Mesenchymal stem cell (in vitro differentiated cells and primary cell): Measurements from ENCODE around the gene SLIT3.

Source experiments
- DNase-seq: peaks from one replicate; pipeline ENCODE4 v3.0.0-alpha.2; 2013
- H2AFZ ChIP-seq: one replicate; pipeline ENCODE4 v1.6.1; 2013; ENCODE audit warnings: low read depth, mild to moderate bottlenecking, control low read depth, inconsistent platforms, low read length, moderate library complexity
- H2AK5ac ChIP-seq: 2 replicates; pipeline ENCODE4 v1.6.1; 2013; ENCODE audit warnings: low read length, moderate library complexity, mild to moderate bottlenecking, inconsistent platforms; ENCODE audit not compliant: severe bottlenecking
- H2BK120ac ChIP-seq: one replicate; pipeline ENCODE4 v1.6.1; 2013; ENCODE audit warnings: low read depth, mild to moderate bottlenecking, inconsistent platforms, low read length, moderate library complexity
- H2BK12ac ChIP-seq, 2 experiments: one replicate each; pipeline ENCODE4 v1.6.1; 2013; ENCODE audit warnings: inconsistent platforms in 2 of 2, low read length in 2 of 2, mild to moderate bottlenecking in 2 of 2, moderate library complexity in 2 of 2, control low read depth in 1 of 2
- H2BK15ac ChIP-seq: one replicate; pipeline ENCODE4 v1.6.1; 2013; ENCODE audit warnings: mild to moderate bottlenecking, low read depth, inconsistent platforms; ENCODE audit not compliant: poor library complexity, severe bottlenecking
- H2BK5ac ChIP-seq: 2 replicates; pipeline ENCODE4 v1.6.1; 2013; ENCODE audit warnings: low read depth, mild to moderate bottlenecking, low read length, control low read depth, inconsistent platforms; ENCODE audit not compliant: poor library complexity, severe bottlenecking
- H3K14ac ChIP-seq, 2 experiments: one replicate each; pipeline ENCODE4 v1.6.1; 2013; ENCODE audit warnings: inconsistent platforms in 2 of 2, low read length in 2 of 2, control low read depth in 1 of 2, mild to moderate bottlenecking in 1 of 2, moderate library complexity in 1 of 2
- H3K18ac ChIP-seq, 2 experiments: one replicate each; pipeline ENCODE4 v1.6.1; 2013; ENCODE audit warnings: inconsistent platforms in 2 of 2, low read length in 2 of 2, control low read depth in 1 of 2, low read depth in 1 of 2, mild to moderate bottlenecking in 1 of 2
- H3K23ac ChIP-seq, 2 experiments: one replicate each; pipeline ENCODE4 v1.6.1; 2013; ENCODE audit warnings: inconsistent platforms in 2 of 2, low read length in 2 of 2, mild to moderate bottlenecking in 2 of 2, moderate library complexity in 2 of 2, control low read depth in 1 of 2
- H3K27ac ChIP-seq: 2 replicates; pipeline ENCODE4 v1.5.1; 2013; ENCODE audit warnings: mild to moderate bottlenecking, moderate library complexity, low read length, control low read depth, inconsistent platforms; ENCODE audit not compliant: poor library complexity, severe bottlenecking
- H3K27me3 ChIP-seq, 2 experiments: 2 replicates each; pipeline versions ENCODE4 v1.6.1 to v1.7.0; 2013; ENCODE audit warnings: low read length in 2 of 2, mild to moderate bottlenecking in 2 of 2, moderate library complexity in 2 of 2, control low read depth in 1 of 2, inconsistent platforms in 1 of 2; ENCODE audit not compliant: control insufficient read depth in 1 of 2, insufficient read depth in 1 of 2
- H3K36me3 ChIP-seq, 2 experiments: 2 replicates each; pipeline versions ENCODE4 v1.6.1 to v1.7.0; 2013; ENCODE audit warnings: low read length in 2 of 2, control low read depth in 1 of 2, inconsistent platforms in 1 of 2, low read depth in 1 of 2, mild to moderate bottlenecking in 1 of 2; ENCODE audit not compliant: insufficient read depth in 2 of 2, control insufficient read depth in 1 of 2
- H3K4ac ChIP-seq, 2 experiments: one replicate each; pipeline ENCODE4 v1.6.1; 2013; ENCODE audit warnings: inconsistent platforms in 2 of 2, low read length in 2 of 2, mild to moderate bottlenecking in 2 of 2, moderate library complexity in 2 of 2, control low read depth in 1 of 2, low read depth in 1 of 2
- H3K4me1 ChIP-seq: 2 replicates; pipeline ENCODE4 v1.6.1; 2013; ENCODE audit warnings: low read depth, low read length, control low read depth; ENCODE audit not compliant: control insufficient read depth, insufficient read depth
- H3K4me2 ChIP-seq: 2 replicates; pipeline ENCODE4 v1.6.1; 2013; ENCODE audit warnings: low read length, mild to moderate bottlenecking, inconsistent platforms; ENCODE audit not compliant: poor library complexity, severe bottlenecking
- H3K4me3 ChIP-seq, 2 experiments: 2 replicates each; pipeline versions ENCODE4 v1.5.1 to v1.7.0; 2013; ENCODE audit warnings: low read length in 2 of 2, mild to moderate bottlenecking in 2 of 2, control low read depth in 1 of 2, low read depth in 1 of 2; ENCODE audit not compliant: insufficient read depth in 1 of 2
- H3K79me1 ChIP-seq: replicated peaks from 2 replicates; pipeline ENCODE4 v1.6.1; 2013; ENCODE audit warnings: mild to moderate bottlenecking, control low read depth, low read length, inconsistent platforms; ENCODE audit not compliant: poor library complexity, severe bottlenecking
- H3K9ac ChIP-seq: 2 replicates; pipeline ENCODE4 v1.7.0; 2013; ENCODE audit warnings: mild to moderate bottlenecking, low read length, moderate library complexity
- H3K9me3 ChIP-seq: 2 replicates; pipeline ENCODE4 v1.7.0; 2013; ENCODE audit warnings: mild to moderate bottlenecking, low read length; ENCODE audit not compliant: control insufficient read depth
- H4K8ac ChIP-seq: one replicate; pipeline ENCODE4 v1.6.1; 2013; ENCODE audit warnings: inconsistent platforms, mild to moderate bottlenecking, low read length, moderate library complexity
- H4K91ac ChIP-seq: one replicate; pipeline ENCODE4 v1.6.1; 2013; ENCODE audit warnings: mild to moderate bottlenecking, low read length, inconsistent platforms
- WGBS: methylation state at CpG from one replicate; pipeline ENCODE4 v1.1.7; 2013; ENCODE audit warnings: mixed read lengths; 5-methylcytosine and 5-hydroxymethylcytosine counted together

The SLIT3 gene

GRCh38 chr5:168614661-168615060 lies 686.3 kb downstream of the SLIT3 start:
- 89% methylated on average over 10 of the region's 10 CpGs for WGBS
- no peak for DNase-seq
- no peak overlapping the region for H3K23ac ChIP-seq
- H3K27ac ChIP-seq, result no peak overlapping the region
- H3K9me3 ChIP-seq, result no peaks in the 10 kb centered on the region
- H3K4me3 ChIP-seq, result no peak overlapping the region
- H4K91ac ChIP-seq, result no peak overlapping the region
- no peak overlapping the region for H2AK5ac ChIP-seq
- no peak overlapping the region for H2BK5ac ChIP-seq
- no peaks in the 10 kb centered on the region for H3K4me1 ChIP-seq
- no peak overlapping the region for H4K8ac ChIP-seq
- no peak overlapping the region for H2AFZ ChIP-seq
- no peaks in the 10 kb centered on the region for H3K79me1 ChIP-seq
- no peaks in the 10 kb centered on the region for H3K36me3 ChIP-seq
- no peaks in the 10 kb centered on the region for H3K27me3 ChIP-seq
- H3K4ac ChIP-seq, result no peak overlapping the region
- H2BK12ac ChIP-seq, result no peak overlapping the region
- H3K14ac ChIP-seq, result peak overlapping the region in 1 of 2 experiments; percentile 42
- no peak overlapping the region for H3K18ac ChIP-seq
- H3K9ac ChIP-seq, result no peak overlapping the region
- H2BK15ac ChIP-seq, result no peak overlapping the region
- H2BK120ac ChIP-seq, result no peak overlapping the region
- H3K4me2 ChIP-seq, result no peak overlapping the region

- no peak overlapping the region for H2BK5ac ChIP-seq
- H2BK12ac ChIP-seq, result no peak overlapping the region
- no peak overlapping the region for H3K27ac ChIP-seq
- WGBS, result 51% methylated on average over 1 of the region's 1 CpG
- no peak overlapping the region for H3K4ac ChIP-seq
- no peak overlapping the region for H3K9ac ChIP-seq
- no peaks in the 10 kb centered on the region for H3K4me1 ChIP-seq
- no peaks in the 10 kb centered on the region for H3K79me1 ChIP-seq
- H2BK15ac ChIP-seq, result no peak overlapping the region
- no peak overlapping the region for H2AFZ ChIP-seq
- no peak overlapping the region for H3K23ac ChIP-seq
- no peak overlapping the region for H3K14ac ChIP-seq
- H2BK120ac ChIP-seq, result no peak overlapping the region
- no peak overlapping the region for H3K4me2 ChIP-seq
- no peak overlapping the region for H2AK5ac ChIP-seq
- H4K91ac ChIP-seq, result no peak overlapping the region
- DNase-seq, result no peak
- H3K18ac ChIP-seq, result no peak overlapping the region
- H3K9me3 ChIP-seq, result no peaks in the 10 kb centered on the region
- H3K36me3 ChIP-seq, result no peaks in the 10 kb centered on the region
- no peak overlapping the region for H3K4me3 ChIP-seq
- no peaks in the 10 kb centered on the region for H3K27me3 ChIP-seq
- H4K8ac ChIP-seq, result no peak overlapping the region
These were observed 686.9 kb downstream of the SLIT3 start for GRCh38 chr5:168613996-168614395.

GRCh38 chr5:168613396-168613795 lies 687.5 kb downstream of the SLIT3 start:
- no peak for DNase-seq
- H4K91ac ChIP-seq, result no peak overlapping the region
- no peak overlapping the region for H3K9ac ChIP-seq
- no peak overlapping the region for H3K23ac ChIP-seq
- H3K79me1 ChIP-seq, result no peaks in the 10 kb centered on the region
- no peak overlapping the region for H3K4me3 ChIP-seq
- no peak overlapping the region for H2AK5ac ChIP-seq
- no peak overlapping the region for H3K14ac ChIP-seq
- H2BK5ac ChIP-seq, result no peak overlapping the region
- no peak overlapping the region for H3K4me2 ChIP-seq
- no peaks in the 10 kb centered on the region for H3K9me3 ChIP-seq
- H3K27me3 ChIP-seq, result no peaks in the 10 kb centered on the region
- WGBS, result 40% methylated on average over 1 of the region's 2 CpGs
- H3K18ac ChIP-seq, result no peak overlapping the region
- H3K4ac ChIP-seq, result no peak overlapping the region
- H2BK120ac ChIP-seq, result no peak overlapping the region
- no peak overlapping the region for H4K8ac ChIP-seq
- no peak overlapping the region for H2BK15ac ChIP-seq
- no peak overlapping the region for H3K27ac ChIP-seq
- no peaks in the 10 kb centered on the region for H3K4me1 ChIP-seq
- H2BK12ac ChIP-seq, result no peak overlapping the region
- H3K36me3 ChIP-seq, result no peaks in the 10 kb centered on the region
- no peak overlapping the region for H2AFZ ChIP-seq

- H2BK12ac ChIP-seq, result no peak overlapping the region
- no peak overlapping the region for H2AK5ac ChIP-seq
- H3K4me3 ChIP-seq, result no peak overlapping the region
- H3K4ac ChIP-seq, result no peak overlapping the region
- no peak overlapping the region for H4K91ac ChIP-seq
- H3K4me1 ChIP-seq, result no peaks in the 10 kb centered on the region
- H3K27me3 ChIP-seq, result no peaks in the 10 kb centered on the region
- no peak overlapping the region for H3K27ac ChIP-seq
- 92% methylated on average over 2 of the region's 2 CpGs for WGBS
- H3K18ac ChIP-seq, result no peak overlapping the region
- H2AFZ ChIP-seq, result no peak overlapping the region
- H3K79me1 ChIP-seq, result no peaks in the 10 kb centered on the region
- no peak overlapping the region for H3K23ac ChIP-seq
- DNase-seq, result no peak
- H2BK5ac ChIP-seq, result no peak overlapping the region
- H3K14ac ChIP-seq, result no peak overlapping the region
- H3K9ac ChIP-seq, result no peak overlapping the region
- no peaks in the 10 kb centered on the region for H3K36me3 ChIP-seq
- H3K4me2 ChIP-seq, result no peak overlapping the region
- no peak overlapping the region for H2BK120ac ChIP-seq
- H4K8ac ChIP-seq, result no peak overlapping the region
- no peak overlapping the region for H2BK15ac ChIP-seq
- H3K9me3 ChIP-seq, result no peaks in the 10 kb centered on the region
These were observed 687.9 kb downstream of the SLIT3 start for GRCh38 chr5:168612996-168613395.
